Stimulated activated CD4-positive, alpha-beta T cell treated with anti-CD3 and anti-CD28 coated beads, Interleukin-4, amount 100 ng/mL, for 1 hour (primary cell): ENCODE results near the gene CAMK1D.

Source experiments
- DNase-seq: peaks from one replicate; pipeline ENCODE4 v3.0.0-alpha.2; 2020

CAMK1D gene

GRCh38 chr10:12603766-12604470, 254.6 kb downstream of the CAMK1D start:
- DNase-seq: no peak

GRCh38 chr10:12605580-12606405, 256.4 kb downstream of the CAMK1D start:
- peak; percentile 43 for DNase-seq

- DNase-seq: no peak
Measured at GRCh38 chr10:12606461-12606860, 257.1 kb downstream of the CAMK1D start.

GRCh38 chr10:12608761-12609160, 259.4 kb downstream of the CAMK1D start:
- DNase-seq: no peak

DNA sequence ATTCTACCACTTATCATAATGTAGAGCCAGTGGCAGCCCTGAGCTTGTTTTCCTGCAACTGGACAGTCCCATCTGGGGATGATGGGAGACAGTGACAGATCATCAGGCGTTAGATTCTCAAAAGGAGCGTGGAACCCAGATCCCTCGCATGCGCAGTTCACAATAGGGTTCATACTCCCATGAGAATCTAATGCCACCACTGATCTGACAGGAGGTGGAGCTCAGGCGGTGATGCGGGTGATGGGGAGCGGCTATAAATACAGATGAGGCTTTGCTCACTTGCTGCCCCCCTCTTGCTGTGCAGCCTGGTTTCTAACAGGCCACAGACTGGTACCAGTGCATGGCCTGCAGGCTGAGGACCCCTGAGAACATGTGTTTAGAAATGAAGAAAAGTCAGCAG, 260.1 kb downstream of the CAMK1D start:
- no peak for DNase-seq

GRCh38 chr10:12613136-12613535, 263.8 kb downstream of the CAMK1D start:
- DNase-seq: no peak

GRCh38 chr10:12614177-12614995, 265.0 kb downstream of the CAMK1D start:
- DNase-seq: no peak

DNA sequence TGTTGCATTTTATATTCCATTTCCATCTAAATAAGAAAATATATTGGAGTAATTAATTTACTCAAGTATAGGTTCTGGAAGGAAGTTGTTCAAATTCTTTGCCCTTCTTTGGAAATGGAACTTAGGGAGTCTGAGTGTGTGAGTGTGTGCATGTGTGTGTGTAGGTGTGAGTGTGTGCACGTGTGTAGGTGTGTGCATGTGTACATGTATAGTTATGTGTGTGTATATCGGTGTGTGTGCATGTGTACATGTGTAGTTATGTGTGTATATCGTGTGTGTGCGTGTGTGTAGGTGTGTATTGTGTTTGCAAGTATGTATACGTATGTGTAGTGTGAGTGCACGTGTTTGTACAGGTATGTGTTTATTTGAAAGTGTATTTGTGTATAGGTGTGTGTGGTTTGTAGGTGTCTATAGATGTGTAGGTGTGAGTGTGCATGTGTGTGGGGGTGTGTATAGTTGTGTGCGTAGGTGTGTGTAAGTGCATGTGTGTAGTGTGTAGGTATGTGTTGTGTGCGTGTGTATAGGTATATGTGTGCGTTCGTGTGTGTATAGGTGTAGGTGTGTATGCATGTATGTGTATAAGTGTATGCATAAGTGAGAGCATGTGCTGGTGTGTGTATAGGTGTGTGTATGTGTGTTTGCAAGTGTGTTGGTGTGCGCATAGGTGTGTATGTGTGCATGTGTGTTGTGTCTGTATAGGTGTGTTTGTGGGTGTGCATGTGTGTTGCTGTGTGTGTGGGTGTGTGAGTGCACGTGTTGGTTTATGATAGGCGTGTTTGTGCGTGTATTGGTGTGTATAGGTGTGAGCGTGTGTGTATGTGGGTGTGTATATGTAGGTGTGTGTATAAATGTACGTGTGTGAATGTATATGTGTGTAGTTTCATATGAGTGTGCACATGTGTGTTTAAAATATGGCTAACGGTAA, 266.2 kb downstream of the CAMK1D start:
- no peak for DNase-seq

DNA sequence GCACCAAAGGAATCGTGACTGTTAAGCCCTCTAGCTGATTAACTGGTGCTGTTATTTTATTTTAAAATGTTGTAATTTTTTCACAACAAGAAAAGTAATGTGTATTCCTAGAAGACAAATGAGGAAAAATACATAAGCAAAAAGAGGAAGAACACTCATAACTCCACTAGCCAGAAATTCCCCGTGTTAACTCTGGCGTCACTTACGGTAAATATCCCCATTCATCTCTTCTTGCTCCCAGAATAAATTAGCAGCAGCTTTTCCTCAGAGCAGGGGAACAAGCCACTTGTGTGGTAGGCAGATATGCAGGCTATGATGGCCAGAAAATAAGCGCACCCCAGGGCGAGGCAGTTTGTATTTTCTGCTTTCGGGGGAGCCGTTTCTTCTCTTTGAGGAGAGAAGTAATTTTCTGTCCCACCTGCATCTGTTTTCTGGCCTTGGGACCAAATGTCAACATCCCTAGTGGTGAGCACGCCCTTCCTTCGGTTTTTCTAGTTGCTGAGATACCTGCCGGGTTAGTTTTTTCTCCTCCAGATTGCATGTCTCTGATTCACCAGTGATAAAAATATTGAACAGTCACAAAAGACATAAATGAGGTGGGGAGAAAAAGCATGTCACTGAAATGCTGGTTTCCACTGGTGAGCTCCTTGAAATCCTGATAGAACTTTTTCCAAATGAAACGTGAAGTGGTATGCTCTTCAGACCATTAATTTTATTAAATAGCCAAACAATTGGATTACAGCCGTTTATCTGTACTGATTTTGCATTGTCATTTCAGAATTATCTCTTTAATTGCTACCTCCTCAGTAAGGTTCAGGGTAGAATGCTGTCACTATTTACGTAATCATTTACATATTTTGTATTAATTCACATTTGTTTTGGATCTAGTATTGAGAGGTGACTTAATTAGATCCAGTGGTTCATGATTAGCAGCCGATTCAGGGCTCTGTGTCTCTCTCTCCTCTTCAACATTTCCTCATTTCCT, 268.1 kb downstream of the CAMK1D start:
- no peak for DNase-seq

GRCh38 chr10:12622016-12622415, 272.7 kb downstream of the CAMK1D start:
- DNase-seq: no peak

DNA sequence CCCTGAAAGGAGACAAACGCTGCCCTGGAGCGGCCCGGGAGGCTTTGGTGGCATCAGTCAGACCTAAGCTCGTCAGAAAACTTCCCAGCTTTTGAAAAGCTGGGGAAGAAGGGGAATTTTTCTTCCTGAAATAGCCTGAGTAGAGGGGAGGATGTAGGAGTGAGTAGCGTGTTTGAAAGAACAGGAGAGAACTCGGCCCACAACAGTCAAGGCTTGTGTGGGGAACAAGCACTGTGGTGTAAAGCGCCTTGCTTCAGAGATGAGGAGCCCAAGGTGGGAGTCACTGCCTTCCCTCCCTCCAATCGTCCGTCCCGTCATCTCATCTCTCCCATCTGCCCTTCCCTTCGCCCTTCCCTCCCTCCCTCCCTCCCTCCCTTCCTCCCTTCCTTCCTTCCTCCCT, 273.3 kb downstream of the CAMK1D start:
- DNase-seq: no peak

DNA sequence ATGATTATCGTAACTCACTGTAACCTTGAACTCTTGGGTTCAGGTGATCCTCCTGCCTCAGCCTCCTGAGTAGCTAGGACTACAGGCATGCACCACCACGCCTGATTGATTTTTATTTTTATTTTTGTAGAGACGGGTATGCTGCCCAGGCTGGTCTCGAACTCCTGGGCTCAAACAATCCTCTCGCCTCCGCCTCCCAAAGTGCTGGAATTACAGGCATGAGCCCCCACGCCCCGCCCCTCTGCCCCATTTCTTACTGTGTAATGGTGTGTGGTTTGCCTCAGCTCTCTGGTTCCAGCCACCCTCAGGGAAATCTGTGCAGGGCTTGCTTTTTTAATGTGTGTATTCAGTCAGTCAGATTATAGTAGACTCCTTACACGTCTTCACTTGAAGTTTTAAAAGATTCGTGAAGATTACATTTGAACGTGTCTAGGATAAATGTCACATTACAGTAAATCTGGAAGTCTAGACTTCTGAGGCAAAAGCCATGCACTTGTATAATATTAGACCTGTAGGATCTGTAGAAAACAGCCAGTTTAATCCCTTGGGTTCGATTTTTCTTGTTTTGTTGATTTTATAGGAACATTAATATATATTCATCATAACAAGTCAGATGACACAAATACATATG, 276.2 kb downstream of the CAMK1D start:
- DNase-seq: no peak

DNA sequence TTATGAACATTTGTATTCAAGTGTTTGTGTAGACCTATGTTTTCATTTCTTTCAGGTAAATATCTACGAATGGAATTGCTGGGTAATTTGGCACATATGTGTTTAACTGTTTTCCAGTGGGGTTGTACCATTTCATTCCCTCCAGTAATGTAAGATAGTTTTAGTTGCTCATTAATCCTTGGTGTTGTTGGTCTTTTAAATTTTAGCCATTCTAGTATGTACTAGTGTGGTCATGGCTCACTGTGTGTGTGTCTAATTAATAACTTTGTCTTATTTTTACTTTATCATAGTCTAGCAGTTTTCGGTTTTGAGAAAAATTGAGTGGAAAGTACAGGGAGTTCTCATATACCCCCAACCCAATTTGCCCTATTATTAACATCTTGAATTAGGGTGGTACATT, 278.8 kb downstream of the CAMK1D start:
- no peak for DNase-seq

DNA sequence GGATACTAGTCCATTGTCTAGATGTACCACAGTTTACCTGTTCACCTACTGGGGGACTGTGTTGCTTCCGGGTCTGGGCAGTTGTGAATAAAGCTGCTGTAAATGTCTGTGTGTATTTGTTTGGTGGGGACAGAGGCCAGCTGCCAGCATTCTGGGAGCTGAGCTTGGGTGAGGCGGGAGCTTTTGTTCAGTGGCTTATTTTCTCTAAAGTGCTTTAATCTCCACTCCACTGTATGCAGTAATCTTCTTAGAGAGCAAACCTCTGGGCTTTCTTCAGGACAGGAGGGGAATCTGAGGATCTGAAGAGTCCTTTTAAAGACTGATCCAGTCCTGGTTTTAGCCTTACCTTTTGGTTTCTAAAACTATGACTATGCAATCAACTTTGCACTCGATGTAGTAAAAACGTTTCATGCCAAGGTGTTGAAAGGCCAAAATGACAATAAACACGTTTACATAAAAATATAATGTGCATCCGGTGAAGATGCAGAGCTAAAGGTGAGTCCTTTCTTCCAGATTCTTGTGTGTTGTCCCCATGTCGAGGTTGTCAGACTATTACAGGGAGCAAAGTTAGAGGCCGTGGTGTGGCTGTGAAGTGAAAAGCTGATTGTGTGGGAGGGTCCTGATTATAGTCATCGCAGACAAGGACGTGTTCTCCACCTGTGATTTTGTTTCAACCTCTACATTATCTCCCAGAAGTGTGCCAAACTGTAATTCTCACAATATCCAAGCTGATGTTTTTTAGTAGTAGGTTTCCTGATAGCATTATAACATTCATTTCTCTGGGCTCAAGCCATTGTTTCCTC, 279.8 kb downstream of the CAMK1D start:
- no peak for DNase-seq

DNA sequence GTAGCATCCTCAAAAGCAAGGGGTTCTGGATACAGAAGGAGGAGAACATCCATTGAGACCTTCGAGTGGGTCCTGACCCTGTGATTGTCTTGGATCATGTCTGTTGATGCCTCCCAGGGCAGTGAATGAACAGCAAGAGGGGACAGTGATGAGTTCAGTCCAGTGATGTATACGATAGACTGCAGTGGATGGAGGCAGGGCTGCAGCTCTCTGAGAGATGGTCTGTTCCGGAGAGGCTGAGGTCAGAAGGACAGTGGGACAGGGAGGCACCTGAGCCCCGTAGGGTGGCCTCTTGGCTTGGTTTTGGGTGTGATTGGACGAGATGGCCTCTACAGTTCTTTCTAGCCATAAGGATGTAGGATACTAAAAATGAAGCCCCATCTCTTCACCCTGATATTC, 280.4 kb downstream of the CAMK1D start:
- DNase-seq: no peak

- no peak for DNase-seq
Measured at GRCh38 chr10:12631216-12631615, 281.9 kb downstream of the CAMK1D start.

- no peak for DNase-seq
Measured at GRCh38 chr10:12631787-12632562, 282.6 kb downstream of the CAMK1D start.

- no peak for DNase-seq
Measured at GRCh38 chr10:12633776-12634620, 284.7 kb downstream of the CAMK1D start.
